Stimulated activated CD4-positive, alpha-beta T cell treated with anti-CD3 and anti-CD28 coated beads, Interleukin-1b, Interleukin-23, amount 100 ng/mL, for 4 hours (primary cell): ENCODE results near the gene NEO1.
A peak's percentile ranks its signal among the peaks of the same experiment; 100 is the strongest.
"Not testable (repeated sequence)": the region's sequence is repeated elsewhere in the genome, so short reads cannot be mapped to it uniquely, and the experiment has no call there.

Experiments
- DNase-seq, 2 donors: peaks; one replicate each; pipeline ENCODE4 v3.0.0-alpha.2; 2020; ENCODE audit warnings: low read depth in 2 of 2

Gene NEO1

DNA sequence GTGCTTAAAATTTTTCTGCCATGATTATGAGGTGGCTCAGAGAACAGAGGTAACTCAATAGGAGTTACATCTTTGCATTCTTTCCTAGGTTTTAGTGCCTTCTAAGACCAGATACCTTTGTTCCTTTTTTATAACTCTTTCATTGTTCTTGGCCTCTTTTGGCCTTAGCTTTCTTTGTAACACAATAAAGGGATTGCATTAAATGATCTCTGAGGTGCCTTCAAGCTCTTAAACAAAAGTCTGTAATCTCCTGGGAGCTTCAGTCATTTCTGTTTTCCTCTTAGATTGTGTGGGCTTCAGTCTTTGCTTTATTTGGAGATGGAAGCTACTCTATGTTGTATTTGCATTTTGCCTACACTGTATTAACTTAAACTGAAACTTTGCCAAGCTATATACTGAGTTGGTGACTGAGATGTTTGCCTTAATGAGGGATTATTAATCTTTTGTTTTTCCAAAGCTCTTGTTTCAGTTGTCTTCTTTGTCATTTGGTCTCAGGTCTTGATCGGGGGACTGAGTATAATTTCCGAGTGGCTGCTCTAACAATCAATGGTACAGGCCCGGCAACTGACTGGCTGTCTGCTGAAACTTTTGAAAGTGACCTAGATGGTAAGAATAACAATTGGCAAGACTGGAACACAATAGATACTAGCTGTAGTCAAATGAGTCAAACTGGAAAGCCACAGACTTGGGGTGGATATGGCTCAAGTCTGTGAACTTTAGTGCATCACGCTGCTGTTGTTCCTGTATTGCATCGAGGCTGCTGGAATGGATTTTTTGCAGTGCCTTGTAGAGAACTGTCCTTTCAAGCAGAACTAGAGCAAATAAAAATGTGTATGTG lies 206.2 kb downstream of the NEO1 start:
- no peak for DNase-seq

DNA sequence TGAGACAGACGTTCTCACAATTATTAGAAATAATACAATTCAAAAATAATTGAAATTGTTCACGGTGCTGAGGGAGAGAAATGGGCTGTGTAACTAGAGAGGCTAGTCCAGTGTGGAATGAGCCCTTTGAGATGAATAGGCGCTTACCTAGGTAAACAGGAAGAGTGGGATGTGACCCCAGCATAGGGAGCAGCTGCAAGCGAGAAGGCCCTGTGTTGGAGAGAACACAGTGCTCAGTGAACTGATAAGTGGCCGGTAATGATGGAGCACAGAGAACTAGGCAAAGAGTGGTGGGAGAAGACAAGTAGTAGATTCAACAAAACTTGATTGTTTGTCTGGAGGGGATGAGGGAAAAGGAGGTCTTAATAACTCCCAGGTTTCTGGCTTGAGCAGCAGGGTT lies 212.6 kb downstream of the NEO1 start:
- no peak for DNase-seq

DNA sequence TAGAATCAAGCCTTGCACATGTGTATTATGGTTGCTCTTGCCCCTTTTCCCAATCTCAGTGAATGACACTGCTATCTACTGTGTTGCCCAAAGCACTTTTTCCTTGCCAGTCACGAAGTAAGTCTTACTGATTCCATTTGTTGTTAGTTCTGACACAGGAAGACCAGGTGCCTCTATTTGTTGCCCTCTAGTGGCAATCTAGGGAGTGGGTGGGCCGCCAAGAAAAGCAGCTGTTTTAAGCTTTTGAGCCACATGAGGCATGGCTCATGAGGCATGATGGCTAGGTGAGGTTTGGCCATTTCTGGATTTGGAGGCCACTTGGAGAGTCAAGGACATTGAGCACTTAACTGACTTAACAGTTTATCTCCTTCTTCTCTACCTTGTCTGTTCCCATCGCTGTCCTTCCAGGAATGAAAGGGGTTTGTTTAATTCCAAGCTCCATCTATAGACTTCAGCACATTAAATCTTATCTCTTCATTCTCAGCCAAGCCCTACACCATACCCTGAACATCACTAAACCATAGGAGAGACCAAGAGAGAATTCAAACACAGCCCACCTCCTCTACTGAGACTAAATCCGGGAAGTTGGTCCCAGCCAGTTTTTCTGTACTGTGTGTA lies 213.4 kb downstream of the NEO1 start:
- peak; percentile 15 to 27 for DNase-seq

DNA sequence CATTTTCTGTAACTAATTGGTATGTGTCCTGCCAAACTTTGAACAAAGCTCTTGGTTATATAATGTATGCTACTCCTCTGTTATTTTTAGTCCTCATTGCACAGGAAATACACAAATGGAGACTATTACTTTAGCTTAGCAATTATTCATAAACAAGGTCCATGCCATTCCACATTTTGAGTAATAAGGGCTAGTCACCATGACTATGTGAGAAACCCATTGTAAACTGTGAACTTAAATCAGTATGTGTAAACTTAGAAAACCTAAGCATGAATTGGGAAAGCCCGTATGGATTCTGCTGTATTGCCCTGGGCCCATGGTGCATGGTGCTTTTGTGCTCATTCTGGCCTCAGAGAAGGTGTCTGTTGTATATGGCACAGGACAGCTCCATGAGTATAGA lies 216.2 kb downstream of the NEO1 start:
- DNase-seq, result no peak

DNA sequence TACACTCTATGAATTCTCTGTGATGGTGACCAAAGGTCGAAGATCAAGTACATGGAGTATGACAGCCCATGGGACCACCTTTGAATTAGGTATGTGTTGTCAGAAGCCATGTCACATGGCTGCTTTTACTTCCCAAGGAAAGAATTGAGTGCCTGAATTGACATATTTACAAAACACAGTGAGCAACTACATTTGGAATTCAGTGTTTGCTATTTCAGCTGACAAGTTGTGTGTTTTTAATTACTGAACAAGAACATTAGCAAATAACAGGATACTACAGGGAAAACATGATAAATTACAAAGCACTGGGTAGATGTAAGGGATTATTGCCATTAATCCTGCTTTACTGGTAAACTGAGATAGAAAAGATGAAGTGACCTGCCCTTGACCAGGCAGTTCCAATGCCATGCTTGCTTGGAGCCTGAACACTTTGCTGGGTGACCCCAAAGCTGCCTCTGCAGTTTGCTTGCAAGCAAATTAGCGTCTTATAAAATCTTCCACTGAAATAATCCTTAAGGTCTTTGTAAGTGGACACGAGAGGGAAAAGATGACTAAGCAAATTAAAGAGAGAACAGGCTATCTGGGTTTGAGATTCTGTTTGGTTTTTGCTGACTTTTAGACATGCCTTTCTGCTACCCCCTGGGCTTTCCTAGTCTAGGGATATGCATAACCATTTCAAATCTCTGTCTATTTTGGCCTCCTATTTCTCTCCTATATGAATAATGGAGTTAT lies 218.3 kb downstream of the NEO1 start:
- no peak for DNase-seq

DNA sequence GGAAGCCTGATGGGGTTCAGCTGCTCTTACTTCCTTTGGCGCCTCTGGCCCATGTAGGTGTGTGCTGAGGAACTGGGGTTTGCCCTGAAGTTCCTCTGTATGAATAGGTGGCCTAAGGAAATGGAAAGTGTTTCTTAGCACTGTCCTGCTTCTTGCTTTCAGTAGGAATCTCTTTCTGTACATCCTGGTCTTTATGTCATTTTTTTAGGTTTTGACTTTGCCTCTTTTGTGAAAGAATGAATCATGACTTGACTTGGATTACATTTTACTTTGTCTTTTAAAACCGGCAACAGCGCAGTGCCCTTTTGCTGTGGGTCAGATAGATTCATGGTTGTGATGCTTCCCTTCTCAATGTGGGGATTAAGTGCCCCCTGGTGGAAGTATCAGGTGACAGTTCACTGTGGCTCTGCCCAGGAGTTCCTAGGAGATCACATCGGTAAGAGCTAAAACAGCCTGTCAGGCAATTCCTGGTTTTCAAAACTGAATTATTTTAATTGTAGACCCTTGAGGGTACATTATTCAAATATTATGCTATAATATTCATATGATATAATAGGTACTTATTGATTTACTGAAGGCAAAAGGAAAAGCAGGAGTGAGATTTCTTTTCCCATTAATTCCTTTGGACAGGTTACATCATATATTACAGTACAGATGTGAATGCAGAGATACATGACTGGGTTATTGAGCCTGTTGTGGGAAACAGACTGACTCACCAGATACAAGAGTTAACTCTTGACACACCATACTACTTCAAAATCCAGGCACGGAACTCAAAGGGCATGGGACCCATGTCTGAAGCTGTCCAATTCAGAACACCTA lies 221.1 kb downstream of the NEO1 start:
- peak; percentile 3 to 17 for DNase-seq

DNA sequence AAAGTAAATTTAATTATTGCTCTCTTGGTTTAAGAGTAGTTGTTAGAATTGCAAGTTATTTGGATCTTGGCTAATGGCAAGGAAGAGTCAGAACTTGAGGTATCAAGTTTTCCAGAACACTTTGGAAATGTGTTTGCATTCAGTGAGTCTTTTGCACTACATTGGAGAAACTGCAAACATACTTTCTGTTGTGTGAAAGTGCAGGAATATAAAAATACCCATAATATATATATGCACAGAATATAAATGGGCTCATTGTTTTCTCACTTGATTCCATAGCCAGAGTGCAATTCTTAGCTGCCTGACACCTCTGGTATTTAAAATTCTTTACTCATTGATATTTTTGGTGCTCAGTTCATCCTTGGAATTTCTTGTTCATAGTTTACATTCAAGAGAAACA lies 223.6 kb downstream of the NEO1 start:
- DNase-seq, result no peak

DNA sequence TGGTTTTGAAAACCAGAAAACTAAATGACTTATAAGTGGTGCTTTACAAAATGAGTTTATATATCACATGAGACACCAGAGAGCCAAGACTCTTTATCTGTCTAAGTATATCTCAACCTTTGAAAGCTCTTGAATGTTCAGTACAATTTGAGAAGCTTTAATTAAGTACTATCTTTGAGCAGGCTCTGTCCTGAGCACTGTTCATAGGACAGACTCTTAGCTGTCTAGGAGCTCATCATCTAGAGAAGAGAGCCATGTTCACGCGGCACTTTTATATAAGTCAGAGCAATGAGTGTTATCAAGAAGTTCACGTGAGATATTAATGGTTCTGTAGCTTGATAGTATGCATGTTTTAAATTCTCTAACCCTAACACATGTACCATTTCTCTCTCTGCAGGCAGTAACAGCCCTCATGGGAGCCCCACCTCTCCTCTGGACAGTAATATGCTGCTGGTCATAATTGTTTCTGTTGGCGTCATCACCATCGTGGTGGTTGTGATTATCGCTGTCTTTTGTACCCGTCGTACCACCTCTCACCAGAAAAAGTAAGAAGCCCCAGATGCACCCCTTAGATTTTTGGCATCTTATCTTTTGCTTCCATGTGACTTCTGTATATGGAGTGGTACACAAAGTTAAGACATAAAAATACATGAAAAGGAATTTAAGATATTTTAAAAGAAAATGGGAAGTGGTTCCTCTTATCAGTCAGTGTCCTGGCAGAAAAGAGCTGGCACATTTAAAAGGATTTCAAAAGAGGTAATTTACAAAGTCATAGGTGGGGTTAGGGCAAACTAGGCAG lies 230.5 kb downstream of the NEO1 start:
- DNase-seq, result no peak

DNA sequence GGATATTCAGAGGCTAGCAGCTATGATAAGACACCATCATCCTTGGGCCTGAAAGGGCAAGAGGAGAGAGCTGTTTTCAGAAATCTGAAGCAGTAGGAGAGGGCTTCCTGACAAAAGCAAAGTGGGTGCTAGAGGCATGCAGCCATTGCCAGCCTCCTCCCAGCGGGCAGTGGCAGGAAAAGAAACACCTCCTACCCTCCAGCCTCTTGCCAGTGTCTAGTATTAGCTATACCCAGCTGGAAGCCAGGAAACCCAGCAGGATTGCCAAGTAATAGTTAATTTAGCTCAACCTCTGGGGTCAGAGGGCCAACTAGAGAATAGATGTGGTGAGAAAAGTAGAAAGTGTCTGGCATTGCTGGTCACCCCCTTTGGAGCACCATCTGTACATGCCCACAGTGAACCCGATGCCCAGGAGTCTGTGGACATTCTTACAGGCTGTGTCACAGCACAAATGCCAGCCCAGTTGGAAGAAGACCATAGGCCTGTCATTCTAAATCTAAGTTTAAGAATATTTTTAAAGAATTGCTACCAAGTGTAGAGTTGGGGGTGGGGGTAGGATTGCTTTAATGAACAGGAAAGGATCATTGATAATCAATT lies 231.2 kb downstream of the NEO1 start:
- no peak for DNase-seq

DNA sequence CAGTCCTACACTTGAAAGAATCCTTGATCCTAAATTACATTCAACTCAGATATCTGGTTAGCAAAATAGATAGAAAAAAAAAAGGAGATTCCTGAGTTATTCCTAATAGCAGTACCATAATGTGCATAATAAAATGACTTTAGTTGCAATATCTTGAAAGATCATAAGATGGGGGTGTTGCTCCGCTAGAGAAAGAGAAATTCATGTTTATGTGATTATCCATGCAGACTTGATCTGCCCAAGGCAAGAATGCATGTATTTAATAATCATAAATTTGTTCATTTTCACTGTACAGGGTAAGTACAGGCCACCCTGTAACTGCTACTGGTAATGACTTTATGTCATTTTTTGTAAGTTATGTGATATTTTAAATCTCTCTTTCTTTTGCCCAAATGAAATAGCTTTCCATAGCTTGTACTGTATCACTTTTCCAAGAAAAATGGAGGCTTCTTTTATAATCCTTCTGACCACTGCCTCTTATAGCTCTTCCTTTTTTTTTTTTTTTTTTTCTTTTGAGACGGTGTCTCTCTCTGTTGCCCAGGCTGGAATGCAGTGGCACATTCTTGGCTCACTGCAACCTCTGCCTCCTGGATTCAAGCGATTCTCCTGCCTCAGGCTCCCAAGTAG lies 231.9 kb downstream of the NEO1 start:
- no peak for DNase-seq

DNA sequence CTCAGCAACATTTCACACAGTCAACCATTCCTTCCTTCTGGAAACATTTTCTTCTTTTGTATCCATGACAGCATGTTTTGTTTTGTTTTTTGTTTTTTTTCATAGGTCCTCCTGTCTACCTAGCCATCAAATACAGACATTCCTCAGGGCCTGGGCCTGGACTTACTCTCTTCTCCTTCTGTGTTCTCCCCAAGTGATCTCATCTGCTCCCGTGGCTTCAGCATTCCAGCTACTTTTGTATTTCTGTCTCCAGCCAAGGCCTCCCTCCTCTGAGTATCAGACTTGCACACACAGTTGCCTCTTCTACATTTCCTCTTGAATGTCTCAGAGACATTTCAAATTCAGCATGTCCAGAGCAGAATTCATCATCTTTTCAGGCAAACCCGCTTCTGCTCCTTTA lies 234.0 kb downstream of the NEO1 start:
- DNase-seq, result no peak

DNA sequence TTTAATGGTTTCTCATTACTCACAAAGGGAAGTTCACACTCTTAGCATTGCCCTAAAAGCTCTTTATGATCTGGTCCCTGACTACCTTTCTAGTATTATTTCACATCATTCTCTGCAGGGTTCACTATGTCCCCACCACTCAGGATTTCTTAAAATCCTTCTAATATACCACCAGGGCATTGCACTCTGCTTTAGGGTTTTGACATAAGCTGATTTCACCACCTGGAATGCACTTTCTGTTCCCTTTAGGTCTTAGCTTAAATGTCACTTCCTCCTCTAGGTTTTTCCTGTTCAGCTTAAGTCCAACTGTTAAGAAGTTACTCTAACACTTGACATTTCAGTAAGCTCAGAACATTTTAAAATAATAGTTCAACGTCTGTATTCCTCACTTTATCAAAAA lies 234.8 kb downstream of the NEO1 start:
- no peak for DNase-seq

DNA sequence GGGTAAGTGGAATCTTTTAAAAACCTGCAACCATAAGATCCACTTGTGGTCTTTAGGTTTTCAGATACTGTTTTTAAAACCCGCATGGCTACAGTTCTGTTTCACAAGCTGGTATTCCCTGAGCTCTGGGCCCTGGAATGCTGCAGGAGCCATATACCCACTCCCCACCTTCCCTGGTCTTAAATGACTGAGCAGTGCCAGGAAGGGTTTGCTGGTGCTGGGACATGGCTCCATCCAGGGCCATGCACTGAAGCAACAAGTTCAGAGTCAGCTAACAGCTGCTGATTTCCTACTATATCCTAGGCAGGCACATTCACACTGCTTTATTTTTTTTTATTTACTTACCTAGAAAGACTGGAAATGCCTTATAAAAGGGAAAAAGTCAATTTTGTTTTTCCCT lies 239.2 kb downstream of the NEO1 start:
- DNase-seq, result no peak

DNA sequence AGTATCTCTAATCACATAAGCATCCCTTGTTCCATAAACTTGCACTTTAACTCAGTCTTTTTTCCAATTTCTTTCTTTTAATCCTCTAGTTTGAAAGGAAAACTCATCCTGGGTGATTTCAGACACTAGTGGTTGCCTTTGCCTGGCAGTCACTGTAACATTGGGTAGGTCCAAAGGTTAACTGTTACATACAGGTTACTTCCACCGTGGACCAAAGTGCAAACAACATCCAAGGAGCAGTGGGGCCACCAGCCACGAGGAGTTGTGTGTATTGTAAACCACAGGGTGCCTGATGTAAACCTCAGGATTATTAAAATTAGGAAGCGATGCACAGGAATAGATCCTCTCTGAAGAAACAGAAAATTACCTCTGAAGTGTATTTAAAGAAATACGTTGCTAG lies 241.5 kb downstream of the NEO1 start:
- no peak for DNase-seq

DNA sequence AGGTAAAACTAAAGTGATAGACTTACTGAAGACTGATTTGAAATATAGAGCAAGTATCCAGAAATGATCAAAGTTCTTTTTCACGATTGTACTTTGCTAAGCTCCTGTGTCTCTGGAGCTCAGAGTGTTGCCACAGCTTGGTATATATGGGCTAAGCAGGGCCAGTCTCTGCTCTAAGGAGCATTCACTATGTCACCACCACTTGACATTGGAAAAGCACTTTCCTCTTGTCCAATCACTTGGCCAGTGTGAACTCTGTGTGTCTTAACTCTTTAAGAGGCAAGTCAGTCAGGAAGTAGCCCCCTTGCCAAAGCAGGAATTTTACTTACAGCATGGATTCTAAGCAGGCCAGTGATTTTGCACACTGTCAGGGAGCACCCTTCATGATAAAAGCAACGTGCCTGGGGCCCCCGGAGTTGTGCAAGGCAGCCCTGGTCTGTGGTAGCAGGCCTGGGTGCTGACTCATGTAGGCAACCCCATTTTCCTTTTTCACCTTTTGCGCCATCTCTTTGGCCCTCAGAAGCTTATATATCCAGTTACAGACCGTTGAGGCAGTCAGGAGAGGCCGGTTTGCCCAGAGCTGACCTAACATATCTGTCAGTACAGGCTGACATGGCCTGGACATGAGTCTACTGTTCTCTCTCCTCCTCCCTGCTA lies 243.5 kb downstream of the NEO1 start:
- DNase-seq, result no peak

DNA sequence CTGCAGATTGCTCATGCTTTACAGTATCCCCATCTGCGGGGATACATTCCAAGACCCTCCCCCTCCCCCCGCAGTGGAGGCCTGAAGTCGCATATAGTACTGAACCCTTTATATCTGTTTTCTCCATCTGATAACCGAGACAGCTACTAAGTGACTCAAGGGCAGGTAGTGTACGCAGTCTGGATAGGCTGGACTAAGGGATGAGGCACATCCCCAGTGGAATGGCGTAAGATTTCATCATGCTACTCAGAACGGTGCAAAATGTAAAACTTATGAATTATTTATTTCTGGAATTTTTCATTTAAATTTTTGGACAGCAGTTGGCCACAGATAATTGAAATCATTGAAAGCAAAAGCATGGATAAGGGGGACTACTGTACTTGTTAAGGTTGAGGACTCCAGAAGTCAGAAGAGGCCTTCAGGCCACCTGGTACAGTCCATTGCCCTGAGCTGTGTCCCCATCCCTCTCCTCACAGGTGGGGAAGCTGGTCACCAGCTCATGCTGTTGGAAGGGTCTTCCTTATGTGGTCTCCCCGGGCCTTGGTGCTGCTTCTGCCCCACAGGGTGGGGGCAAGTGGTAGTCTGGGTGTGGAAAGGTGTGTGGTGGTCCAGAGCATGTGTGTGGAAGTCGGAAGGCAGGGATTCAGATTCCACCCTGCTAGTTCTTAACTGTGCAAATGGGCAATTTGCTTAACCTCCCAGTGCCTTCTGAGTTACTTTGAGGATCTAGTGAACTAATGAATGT lies 244.5 kb downstream of the NEO1 start:
- DNase-seq, result no peak

DNA sequence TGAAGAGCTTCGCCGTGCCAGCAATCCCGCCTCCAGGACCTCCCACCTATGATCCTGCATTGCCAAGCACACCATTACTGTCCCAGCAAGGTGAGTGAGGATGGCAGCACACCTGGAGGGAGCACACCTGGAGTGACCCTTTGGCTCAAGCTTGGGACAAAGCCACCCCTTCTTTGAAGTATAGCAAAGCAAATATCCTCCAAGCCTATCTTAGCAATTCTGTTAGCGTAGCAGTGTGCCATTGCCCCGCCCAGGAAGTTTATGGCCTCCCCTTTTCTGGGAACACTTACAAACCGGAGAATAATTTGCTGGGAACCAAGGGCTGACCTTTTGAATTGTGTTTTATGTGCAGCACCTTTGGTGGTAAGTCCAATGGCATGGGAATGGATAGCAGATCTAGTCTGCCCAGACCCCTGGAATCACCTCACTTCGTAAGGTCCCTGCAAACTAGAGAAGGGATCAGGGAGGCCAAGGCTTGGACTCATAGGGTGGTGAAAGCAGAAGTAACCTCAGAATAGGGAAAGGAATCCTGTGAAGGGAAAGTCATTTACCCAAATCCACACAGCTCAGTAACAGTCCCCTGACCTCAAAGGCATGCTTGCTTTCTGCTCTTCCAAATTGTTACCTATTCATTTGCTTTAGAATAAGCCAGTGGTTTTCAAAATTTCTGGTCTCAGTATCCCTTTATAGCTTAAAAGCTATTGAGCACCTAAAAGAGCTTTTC lies 246.4 kb downstream of the NEO1 start:
- DNase-seq, result no peak

DNA sequence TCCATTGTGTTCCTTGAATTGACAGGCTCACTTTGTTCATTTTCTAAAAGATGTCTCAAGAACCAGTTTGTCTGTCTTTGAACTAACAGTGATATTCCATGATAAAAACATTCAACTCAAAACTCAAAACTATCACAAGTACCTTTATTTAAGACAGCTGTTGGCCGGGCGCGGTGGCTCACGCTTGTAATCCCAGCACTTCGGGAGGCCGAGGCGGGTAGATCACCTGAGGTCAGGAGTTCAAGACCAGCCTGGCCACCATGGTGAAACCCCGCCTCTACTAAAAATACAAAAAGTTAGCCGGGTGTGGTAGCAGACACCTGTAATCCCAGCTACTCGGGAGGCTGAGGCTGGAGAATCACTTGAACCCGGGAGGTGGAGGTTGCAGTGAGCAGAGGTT lies 248.0 kb downstream of the NEO1 start:
- not testable (repeated sequence) for DNase-seq
